Daoy (cell line): ENCODE results near the gene TM2D3. TPM values are rescaled to one million over a fixed set of nuclear protein-coding genes. Genes with fewer than 3 reads are reported as not detected.
A peak's percentile ranks its signal among the peaks of the same experiment; 100 is the strongest.
"Not testable (repeated sequence)": the region's sequence is repeated elsewhere in the genome, so short reads cannot be mapped to it uniquely, and the experiment has no call there.

ENCODE experiments used
- DNase-seq: peaks from one replicate; pipeline ENCODE4 v3.0.0-alpha.2; 2015; ENCODE audit warnings: low read depth
- total RNA-seq: library from RNA; depleted of rRNA; stranded (reverse); fragments of >200 nt; shearing (Covaris generic); gene quantifications from 2 replicates; pipeline ENCODE4 v1.2.3, GENCODE V29; 2014

Gene TM2D3
- total RNA-seq, 1 experiment from 2014 or later: 37.4 TPM

GRCh38 chr15:101657171-101657570 lies 5.0 kb upstream of the TM2D3 start:
- no peak for DNase-seq

DNA sequence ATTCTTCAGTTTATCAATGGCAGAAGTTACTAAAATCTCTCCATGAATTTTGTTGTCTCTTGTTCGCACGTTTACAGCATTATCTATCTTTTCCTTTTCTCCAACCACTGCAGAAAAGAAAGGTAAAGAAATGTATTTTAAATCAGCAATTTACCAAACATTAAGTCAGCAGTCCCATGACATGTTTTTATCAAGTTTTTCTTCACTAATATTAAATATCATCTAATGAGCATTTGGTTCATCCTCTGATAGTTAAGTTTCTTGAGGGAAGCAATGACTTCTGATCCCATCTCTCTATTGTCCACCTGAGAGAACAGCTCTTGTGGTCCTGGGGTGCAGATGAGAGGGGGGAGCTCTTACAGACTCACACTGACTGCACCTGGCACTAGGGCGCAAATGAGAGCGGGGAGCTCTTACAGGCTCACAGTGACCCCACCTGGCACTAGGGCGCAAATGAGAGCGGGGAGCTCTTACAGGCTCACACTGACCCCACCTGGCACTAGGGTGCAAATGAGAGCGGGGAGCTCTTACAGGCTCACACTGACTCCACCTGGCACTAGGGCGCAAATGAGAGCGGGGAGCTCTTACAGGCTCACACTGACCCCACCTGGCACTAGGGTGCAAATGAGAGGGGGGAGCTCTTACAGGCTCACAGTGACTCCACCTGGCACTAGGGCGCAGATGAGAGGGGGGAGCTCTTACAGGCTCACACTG lies 2.6 kb upstream of the TM2D3 start:
- not testable (repeated sequence) for DNase-seq

GRCh38 chr15:101654171-101654570 lies 2.0 kb upstream of the TM2D3 start:
- no peak for DNase-seq

- DNase-seq: no peak
These were observed 727 bp upstream of the TM2D3 start for GRCh38 chr15:101652786-101653430.

GRCh38 chr15:101651554-101652097 lies 555 bp downstream of the TM2D3 start:
- no peak for DNase-seq

GRCh38 chr15:101650145-101650544 lies 2.0 kb downstream of the TM2D3 start:
- no peak for DNase-seq

DNA sequence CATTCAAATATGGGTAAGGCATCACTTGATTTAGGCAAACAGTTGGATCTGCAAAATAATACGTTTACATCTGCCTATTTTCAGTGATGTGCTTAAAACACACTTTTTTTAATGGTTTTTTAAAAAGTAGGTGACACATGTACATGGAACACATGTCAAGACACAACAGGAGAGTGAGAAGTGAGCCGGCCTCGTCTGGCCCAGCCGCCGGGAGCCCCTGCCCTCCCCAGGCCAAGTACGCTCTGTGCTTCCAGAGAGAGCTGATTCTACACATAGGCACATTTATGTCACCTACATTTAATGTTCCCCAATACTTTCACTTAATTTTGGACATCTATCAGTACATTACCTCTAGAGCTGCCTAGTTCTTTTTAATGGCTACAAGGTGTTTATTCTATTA lies 3.8 kb downstream of the TM2D3 start:
- no peak for DNase-seq

GRCh38 chr15:101647251-101647650 lies 4.9 kb downstream of the TM2D3 start:
- no peak for DNase-seq

- no peak for DNase-seq
These were observed 5.5 kb downstream of the TM2D3 start for GRCh38 chr15:101646672-101647071.

DNA sequence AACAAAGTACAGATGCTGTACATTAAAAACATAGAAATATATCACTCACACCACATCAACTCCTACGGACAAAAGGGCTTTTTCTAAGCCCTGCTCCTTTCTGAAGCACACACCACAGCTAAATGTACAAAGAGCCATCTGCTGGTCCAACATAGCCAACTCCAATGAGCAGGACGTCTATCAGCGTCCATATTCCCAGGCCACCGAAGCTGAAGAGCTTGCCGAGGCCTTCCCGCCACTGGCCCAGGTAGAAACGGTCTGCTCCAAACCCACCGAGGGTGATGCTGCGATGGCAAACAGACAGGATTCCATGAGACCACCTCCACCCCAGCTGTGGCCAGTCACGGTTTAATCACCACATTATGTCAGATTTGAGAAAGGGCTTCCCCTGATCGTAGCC lies 9.8 kb downstream of the TM2D3 start:
- no peak for DNase-seq

DNA sequence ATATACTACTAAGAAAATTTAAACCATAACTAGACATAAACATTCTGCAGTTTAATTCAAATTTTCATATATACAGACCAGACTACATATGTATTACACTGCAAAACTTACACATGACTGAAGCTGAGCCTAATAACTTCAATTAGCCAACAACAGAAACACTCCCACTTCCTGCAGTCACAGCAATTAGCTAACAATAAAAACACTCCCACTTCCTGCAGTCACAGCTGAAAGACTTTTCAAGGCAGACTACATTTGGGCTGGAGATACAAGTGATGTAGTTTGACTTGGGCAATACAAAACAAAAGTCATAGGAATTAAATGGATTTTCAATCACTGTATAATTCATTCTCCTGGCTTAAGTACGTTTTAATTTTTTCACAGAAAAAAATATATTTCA lies 10.3 kb downstream of the TM2D3 start:
- no peak for DNase-seq

GRCh38 chr15:101641129-101641764 lies 10.9 kb downstream of the TM2D3 start:
- peak; percentile 59 for DNase-seq

- DNase-seq: no peak
These were observed 12.5 kb downstream of the TM2D3 start for GRCh38 chr15:101639667-101640066.

DNA sequence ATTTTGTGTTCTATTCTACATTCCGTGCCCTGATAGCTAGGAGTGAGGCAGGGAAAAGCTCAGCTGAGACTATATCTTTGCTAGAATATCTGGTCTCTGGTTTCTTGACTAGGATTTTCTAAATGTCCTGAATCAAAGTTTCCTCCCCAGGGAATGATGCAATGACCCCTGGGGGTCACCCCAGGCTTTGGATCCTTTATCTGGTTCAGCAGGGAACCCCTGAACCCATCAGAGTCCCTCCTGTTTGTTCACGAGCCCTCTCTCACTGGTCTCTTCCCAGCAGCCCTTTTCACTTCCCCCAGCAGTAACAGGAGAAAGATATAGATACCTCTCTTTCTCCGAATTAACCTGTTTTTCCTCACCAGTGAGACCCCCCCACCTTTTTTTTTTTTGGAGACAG lies 14.3 kb downstream of the TM2D3 start:
- no peak for DNase-seq

GRCh38 chr15:101637516-101637915 lies 14.7 kb downstream of the TM2D3 start:
- DNase-seq: no peak

- DNase-seq: no peak
These were observed 15.1 kb downstream of the TM2D3 start for GRCh38 chr15:101637038-101637437.

DNA sequence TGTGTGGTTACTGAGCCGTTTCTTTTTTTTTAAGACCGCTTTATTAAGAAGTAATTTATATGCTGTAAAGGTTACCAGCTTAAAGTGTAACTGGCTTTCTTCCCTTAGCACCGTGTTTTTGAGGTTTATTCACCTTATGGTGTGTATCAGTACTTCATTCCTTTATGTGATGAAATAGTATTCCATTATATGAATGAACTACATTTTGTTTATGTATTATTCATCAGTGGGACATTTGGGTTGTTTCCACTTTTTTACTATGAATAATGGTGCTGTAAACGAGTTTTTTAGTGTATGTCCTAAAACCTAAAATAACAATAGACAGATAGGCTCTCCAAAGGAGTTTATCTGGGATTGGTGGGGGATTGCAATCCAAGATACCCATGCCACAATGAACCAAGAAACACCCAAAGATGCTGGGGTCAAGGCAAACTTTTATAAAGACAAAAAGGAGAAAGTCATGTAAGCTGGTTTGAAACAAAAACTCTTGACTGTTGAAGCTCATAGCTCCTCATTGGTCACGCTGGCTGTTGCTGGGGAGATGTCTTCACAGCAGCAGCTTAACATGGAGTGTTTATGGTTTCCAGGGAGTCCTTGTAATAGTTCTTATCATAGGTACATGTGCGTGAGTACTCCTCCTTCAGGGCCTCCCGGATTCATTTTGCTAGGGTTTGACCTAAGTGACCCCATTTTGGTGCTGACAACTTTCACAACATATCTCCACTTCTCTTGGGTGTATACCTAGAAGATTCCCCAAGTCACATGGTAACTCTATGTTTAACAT lies 16.0 kb downstream of the TM2D3 start:
- no peak for DNase-seq

DNA sequence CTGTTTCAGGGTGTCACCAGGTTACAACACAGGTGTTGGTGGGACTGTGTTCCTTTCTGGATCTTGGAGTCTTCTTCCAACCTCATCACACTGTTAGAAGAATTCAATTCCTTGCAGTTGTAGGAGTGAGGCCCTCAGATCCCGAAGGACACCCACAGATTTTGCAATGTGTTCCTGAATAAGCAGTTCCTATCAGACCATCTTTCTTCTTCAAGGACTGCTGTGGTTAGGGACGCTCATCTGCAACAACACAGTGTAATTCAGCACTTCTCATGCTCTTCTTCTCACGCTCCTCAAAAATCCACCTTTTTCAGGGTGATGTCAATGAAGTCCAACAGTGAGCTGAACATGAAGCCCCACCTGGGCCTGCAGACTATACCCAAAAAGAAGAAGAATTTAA lies 18.8 kb downstream of the TM2D3 start:
- DNase-seq: no peak

DNA sequence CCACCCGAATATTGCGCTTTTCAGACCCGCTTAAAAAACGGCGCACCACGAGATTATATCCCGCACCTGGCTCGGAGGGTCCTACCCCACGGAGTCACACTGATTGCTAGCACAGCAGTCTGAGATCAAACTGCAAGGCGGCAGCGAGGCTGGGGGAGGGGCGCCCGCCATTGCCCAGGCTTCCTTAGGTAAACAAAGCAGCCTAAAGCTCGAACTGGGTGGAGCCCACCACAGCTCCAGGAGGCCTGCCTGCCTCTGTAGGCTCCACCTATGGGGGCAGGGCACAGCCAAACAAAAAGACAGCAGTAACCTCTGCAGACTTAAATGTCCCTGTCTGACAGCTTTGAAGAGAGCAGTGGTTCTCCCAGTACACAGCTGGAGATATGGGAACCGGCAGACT lies 25.5 kb downstream of the TM2D3 start:
- DNase-seq: not testable (repeated sequence)

GRCh38 chr15:101625980-101626379 lies 26.2 kb downstream of the TM2D3 start:
- DNase-seq: no peak

GRCh38 chr15:101625184-101625583 lies 27.0 kb downstream of the TM2D3 start:
- DNase-seq: no peak
